HG02678 (cell line): Measurements from ENCODE around the gene BCAR1.

ENCODE experiments used
- ATAC-seq: cut with Tn5 transposase; IDR thresholded peaks from one replicate; pipeline ENCODE4 v1.9.1; 2021; ENCODE audit warnings: mild to moderate bottlenecking, moderate library complexity; ENCODE audit not compliant: unreplicated experiment

Gene BCAR1

GRCh38 chr16:75179208-75179607, 72.2 kb downstream of the BCAR1 start:
- no peak for ATAC-seq
